GM18520 (cell line): ENCODE data around the gene ZFP92.

Experiments used
- ATAC-seq: cut with Tn5 transposase; IDR thresholded peaks from one replicate; pipeline ENCODE4 v1.9.1; 2021; ENCODE audit not compliant: unreplicated experiment

ZFP92 gene

GRCh38 chrX:153434801-153435200 lies 23.5 kb downstream of the ZFP92 start:
- no peak for ATAC-seq

GRCh38 chrX:153435845-153436244 lies 24.6 kb downstream of the ZFP92 start:
- ATAC-seq, result no peak

DNA sequence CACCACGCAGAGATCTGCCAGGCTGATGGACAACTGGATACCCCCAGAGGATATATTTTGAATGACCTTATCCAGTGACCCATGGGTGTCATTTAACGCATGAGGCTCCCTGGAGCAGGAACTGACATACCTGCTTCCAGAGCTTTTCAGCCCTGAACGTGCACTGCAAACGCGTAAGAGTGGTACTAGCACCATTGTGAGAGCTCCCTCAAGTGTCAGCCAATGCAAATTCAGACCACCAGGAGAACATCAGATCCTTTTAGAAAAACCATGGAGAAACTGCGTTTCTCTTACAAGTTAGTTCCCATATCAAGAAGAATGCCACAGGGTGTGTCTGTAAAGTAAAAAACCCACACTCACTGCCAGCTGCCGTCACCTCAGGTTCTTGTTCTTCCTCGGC lies 27.3 kb downstream of the ZFP92 start:
- ATAC-seq, result no peak

- no peak for ATAC-seq
Observed at GRCh38 chrX:153439977-153440376, 28.7 kb downstream of the ZFP92 start.

DNA sequence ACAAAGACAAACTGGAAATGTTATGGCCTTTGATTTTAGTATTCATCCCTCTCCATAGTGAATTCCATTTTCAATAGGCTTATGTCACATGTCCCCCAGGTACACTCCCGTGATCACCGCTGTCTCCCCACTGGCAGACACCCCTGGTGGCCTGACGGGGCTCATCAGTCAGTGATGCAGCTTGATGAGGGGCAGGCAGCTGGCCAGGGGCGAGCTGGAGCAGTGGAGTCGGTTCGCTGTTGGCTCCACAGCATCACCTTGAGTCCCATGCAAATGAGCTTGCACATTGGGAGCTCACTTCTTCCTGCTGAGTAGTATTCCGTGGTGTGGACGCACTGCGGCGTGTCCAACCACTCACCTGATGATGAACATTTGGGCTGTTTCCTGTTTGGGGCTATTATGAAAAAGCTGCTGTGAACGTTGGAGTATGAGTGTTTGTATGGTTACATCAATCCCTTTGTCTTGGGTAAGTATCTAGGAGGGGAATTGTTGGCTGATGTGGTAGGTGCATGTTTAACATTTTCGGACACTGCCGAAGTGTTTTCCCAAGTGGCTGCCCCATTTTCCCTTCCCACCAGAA lies 29.4 kb downstream of the ZFP92 start:
- ATAC-seq, result no peak

- ATAC-seq, result no peak
Observed at GRCh38 chrX:153441296-153441695, 30.0 kb downstream of the ZFP92 start.

DNA sequence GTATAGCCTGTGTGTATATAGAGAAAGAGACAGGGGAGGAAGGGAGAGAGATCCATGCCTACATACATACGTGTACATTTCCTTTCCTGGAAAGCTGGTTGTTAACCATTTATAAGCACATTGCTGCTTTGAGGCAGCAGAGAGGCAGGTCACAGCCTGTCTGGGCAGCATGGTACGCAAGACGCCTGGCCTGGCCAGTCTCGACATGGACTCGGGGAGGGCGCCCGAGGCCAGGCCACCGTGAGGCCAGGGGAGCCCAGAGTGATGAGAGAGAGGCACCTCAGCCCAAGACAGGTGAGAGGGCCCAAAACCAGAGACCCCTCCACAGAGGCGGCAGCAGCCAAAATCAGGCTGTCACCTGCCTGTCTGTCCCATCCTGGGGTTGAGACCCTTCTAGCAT lies 30.7 kb downstream of the ZFP92 start:
- ATAC-seq, result no peak

DNA sequence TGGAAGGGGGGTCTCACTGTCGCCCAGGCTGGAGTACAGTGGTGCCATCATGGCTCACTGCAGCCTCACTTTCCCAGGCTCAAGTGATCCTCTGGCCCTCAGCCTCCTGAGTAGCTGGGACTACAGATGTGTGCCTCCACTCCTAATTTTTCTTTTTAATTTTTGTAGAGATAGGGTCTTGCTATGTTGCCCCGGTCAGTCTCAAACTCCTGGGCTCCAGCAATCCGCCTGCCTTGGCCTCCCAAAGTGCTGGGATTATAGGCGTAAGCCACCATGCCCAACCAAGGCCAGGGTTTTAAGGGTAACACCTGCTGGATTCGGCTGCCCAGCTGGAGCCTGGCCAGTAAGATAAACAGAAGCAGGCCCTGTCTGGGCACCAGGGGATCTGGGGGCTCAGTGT lies 31.2 kb downstream of the ZFP92 start:
- no peak for ATAC-seq

- no peak for ATAC-seq
Observed at GRCh38 chrX:153443476-153444332, 32.4 kb downstream of the ZFP92 start.

DNA sequence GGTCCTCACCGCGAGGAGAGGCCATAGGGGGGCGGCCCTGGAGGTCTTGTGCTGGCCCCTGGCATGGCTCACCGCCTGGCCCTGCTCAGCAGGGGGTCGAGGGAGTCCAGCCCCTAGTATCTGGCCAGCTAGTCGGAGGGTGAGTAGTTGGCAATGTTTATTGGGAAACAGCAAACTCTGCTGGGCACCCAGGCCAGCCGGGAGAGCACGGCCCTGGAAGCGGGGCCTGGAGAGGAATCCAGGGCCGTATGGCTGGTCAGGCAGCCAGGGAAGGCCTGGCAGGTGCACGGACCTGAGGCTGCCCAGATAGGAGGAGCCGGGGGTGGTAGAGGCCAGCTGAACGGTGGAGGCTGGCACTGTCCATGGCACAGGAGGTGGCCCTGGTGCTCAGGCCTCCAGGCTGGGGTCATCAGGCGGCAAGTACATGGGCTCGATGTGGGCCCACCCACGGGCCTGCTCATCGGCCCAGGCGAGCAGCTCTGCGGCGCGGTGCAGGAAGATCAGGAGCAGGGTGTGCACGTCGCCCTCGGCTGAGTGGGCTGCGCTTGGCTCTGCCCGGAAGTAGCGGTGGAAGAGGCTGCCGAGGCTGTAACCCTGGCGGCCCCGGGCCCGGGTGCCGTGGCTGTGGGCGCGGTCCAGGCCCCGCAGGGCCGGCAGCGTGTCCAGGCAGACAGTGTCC lies 33.2 kb downstream of the ZFP92 start:
- no peak for ATAC-seq

DNA sequence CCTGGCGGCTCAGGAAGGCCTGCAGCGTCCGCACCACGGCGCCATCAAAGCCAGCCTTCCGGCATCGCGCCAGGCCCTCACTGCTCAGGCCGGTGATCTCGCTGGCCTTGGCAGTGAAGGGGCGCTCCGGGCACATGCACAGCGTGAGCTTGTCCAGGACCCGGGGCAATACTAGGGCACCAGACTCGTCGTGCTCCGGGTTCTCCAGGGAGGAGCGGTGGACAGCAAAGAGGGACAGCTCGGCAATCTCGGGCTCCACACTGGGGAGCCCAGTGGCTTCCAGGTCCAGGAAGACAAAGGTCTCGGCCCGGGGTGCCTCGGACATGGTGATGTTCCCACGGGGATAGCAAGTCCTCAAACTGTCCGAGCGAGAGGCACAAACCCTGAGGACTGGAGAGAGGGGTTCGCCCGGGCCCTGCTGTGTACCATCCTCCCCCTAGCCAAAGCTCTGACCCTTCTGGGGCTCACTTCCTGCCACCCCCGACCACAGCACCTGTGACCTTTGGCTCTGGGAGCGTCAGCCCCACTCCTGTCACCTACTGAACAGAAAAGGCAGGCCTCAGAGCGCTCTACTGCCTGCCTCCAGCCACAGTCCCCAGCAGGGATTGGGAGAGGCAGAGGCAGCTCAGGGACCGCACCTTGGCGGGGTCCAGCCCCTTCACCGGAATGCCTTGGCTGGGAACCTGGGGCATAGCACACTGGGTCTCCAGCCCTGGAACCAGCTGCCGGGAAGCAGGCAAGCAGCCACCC lies 34.0 kb downstream of the ZFP92 start:
- no peak for ATAC-seq

GRCh38 chrX:153445856-153446635 lies 34.8 kb downstream of the ZFP92 start, which contains the start of gene TREX2:
Gene TREX2, minus strand, starts transcription at chrX:153446056. Its CDS starts 626 bp downstream, at chrX:153445430.
- no peak for ATAC-seq

- ATAC-seq, result no peak
Observed at GRCh38 chrX:153446636-153446936, 35.3 kb downstream of the ZFP92 start.

GRCh38 chrX:153446950-153447580 lies 35.8 kb downstream of the ZFP92 start:
- ATAC-seq, result no peak

DNA sequence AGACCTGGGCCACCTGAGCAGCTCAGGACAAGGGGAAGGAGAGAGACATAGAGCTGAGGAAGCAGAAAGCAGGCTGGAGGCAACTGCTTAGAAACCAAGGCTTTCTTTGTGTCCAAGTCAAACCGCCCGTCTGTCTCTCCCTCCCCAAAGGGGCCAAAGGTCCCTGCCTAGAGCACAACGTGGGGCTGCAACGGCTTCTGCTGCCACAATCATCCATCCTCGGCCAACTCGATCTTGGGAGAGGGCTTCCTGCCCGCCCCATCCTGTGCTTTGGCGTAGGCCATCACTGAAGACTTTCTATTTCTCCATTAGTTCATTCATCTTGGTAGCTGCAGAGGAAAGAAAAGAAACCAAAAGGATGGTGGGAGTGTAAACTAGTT lies 36.3 kb downstream of the ZFP92 start:
- no peak for ATAC-seq

GRCh38 chrX:153448556-153449367 lies 37.5 kb downstream of the ZFP92 start:
- ATAC-seq, result no peak

DNA sequence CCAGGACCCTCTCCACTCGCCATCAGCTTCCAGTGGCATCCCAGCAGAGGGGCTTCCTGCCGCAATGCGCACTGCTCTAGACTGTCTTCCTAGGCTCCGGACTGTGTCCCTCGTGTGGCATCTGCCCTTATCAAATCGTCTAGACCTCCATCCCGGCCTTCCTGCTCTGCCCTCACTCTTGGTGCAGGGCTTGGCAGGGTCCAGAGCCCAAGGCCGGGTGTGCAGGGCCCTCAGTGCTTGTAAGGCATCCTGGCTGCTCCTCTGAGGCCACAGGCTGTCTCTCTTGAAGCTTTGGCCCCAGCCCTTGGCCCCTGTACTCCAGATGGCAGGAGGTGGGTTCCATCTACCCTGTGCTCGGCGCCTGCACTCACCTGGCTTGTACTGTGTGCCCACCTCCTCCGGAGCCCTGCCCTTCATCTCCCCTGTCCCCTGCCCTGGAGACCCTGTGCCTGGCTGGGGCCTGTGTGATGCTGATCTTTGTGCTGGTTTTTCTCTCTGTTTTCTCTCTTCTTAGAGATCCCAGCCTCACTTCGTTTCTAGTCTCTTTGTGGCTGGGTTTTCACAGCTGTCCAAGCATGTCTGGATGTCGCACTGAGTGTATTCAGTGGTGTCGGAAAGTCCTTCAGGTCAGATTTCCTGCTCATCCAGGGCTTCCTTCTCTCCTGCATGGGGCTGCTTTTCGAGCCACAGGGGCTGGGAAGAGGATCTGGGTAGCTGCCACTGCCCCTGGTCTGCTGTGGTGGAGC lies 38.3 kb downstream of the ZFP92 start:
- no peak for ATAC-seq

DNA sequence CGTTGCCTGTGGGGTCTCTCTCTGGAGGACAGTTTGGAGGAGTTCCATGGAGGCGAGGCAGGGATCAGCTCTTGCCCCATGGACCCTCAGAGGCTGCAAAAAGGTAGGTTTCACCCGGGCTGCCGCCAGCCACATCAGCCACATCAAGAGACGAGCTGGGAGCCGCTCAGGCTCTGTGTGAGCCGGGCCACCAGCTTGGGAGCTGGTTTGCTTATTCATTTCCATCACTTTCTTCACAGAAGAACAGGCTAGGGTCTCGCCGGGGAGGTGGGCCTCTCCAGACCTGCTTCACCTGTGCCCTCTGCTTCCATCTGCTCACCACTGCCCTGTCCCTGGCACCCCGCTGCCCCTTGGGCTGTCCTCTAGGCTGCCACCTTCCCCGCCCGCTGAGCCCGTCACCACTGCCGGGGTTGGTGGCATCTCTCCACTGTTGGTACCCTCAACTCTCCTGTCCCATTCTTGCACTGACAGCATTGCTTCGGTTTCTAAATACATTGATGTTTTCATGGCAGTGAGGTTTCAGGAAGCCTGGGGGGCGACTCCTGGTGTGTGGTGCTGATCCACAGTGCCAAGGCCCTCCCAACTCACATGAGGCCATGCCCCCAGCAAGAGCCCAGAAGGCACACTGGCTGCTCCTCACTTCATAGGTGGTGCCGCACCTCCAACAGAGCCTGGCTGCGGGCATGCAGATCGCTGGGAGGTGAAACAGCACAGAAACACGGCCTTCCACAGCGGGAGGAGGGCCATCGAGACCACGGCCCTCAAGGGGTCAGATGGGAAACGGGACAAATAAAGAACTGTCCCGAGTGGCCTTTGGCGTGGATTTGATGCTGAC lies 39.1 kb downstream of the ZFP92 start:
- ATAC-seq, result no peak
